HS-5 (cell line): ENCODE data around the gene CYREN.

ENCODE experiments used
- DNase-seq: peaks from one replicate; pipeline ENCODE4 v3.0.0-alpha.2; 2012; ENCODE audit warnings: low read depth

CYREN gene

GRCh38 chr7:135170274-135170997, at the start of gene CYREN:
TSS of gene CYREN (minus strand) at chr7:135170707. CDS start at chr7:135168922, 1,785 bp downstream.
- peak; percentile 52 for DNase-seq

GRCh38 chr7:135217645-135218509, 47.4 kb upstream of the CYREN start:
- no peak for DNase-seq

- no peak for DNase-seq
Measured at GRCh38 chr7:135215698-135216097, 45.2 kb upstream of the CYREN start.

GRCh38 chr7:135215180-135215579, 44.7 kb upstream of the CYREN start:
- no peak for DNase-seq

GRCh38 chr7:135213831-135214230, 43.3 kb upstream of the CYREN start:
- DNase-seq = no peak

- peak; percentile 28 for DNase-seq
Measured at GRCh38 chr7:135211946-135212685, 41.6 kb upstream of the CYREN start.

GRCh38 chr7:135211179-135211945, 40.9 kb upstream of the CYREN start, which contains the start of gene WDR91:
TSS of gene WDR91 (minus strand) at chr7:135211526. CDS start at chr7:135211502, 24 bp downstream.
- DNase-seq = peak; percentile 15

- no peak for DNase-seq
Measured at GRCh38 chr7:135210888-135211178, 40.3 kb upstream of the CYREN start.

GRCh38 chr7:135209225-135209834, 38.8 kb upstream of the CYREN start:
- DNase-seq = no peak

GRCh38 chr7:135208102-135208793, 37.7 kb upstream of the CYREN start:
- no peak for DNase-seq

GRCh38 chr7:135207406-135208101, 37.0 kb upstream of the CYREN start:
- DNase-seq = no peak

- DNase-seq = no peak
Measured at GRCh38 chr7:135206941-135207391, 36.5 kb upstream of the CYREN start.

GRCh38 chr7:135205850-135206249, 35.3 kb upstream of the CYREN start:
- DNase-seq = no peak

GRCh38 chr7:135204876-135205275, 34.4 kb upstream of the CYREN start:
- no peak for DNase-seq

GRCh38 chr7:135204341-135204749, 33.8 kb upstream of the CYREN start:
- DNase-seq = no peak

GRCh38 chr7:135201350-135201749, 30.8 kb upstream of the CYREN start:
- no peak for DNase-seq

- DNase-seq = no peak
Measured at GRCh38 chr7:135200821-135201331, 30.4 kb upstream of the CYREN start.

- no peak for DNase-seq
Measured at GRCh38 chr7:135199439-135199838, 28.9 kb upstream of the CYREN start.

- no peak for DNase-seq
Measured at GRCh38 chr7:135197906-135198655, 27.6 kb upstream of the CYREN start.
